SH-SY5Y (cell line): ENCODE data around the gene PPP1R12C.

ENCODE experiments used
- GATA2 ChIP-seq: IDR thresholded peaks from 2 replicates; pipeline ENCODE4 v1.6.1; 2011; ENCODE audit warnings: mild to moderate bottlenecking, low read depth, low read length
- GATA3 ChIP-seq: IDR thresholded peaks from 2 replicates; pipeline ENCODE4 v1.6.1; 2011; ENCODE audit warnings: low read depth, mild to moderate bottlenecking, low read length, moderate library complexity

DNA sequence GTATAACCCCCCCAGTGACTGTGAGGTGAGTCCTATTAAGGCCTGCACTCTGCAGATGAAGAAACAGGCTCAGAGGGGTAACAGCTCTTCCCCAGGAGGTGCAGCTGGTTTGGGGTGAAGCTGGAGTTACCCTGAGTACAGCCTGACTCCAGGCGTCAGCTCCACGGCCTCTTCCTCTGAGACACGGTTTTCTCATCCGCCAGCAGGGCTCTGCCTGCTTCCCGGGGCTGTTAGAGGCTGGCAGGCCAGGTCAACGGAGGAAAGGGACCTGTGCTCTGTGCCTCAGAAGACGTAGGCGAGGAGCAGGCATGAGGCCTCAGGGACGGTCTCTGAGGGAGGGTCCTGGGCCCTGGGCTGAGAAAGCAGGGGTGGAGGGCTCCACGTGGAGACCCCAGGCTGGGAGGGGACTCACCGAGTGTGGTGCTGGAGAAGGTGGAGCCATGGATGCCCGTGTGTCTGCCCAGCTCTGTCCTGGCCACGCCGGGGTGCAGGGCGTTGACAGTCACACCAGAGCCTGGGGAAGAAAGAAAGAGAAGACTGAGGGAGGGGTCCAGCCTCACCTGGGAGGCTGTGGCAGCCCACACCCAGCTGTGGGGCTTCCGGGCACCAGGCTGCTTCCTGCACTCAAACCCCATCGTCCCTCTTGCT, 70.3 kb downstream of the PPP1R12C start:
- no peak for TF ChIP-seq GATA2
- no peak for TF ChIP-seq GATA3
